ENCODE data around the gene PTPRA. TPM values are rescaled to one million over a fixed set of nuclear protein-coding genes. Genes with fewer than 3 reads are reported as not detected.

The PTPRA gene
- total and polyA plus RNA-seq, 9 of the 15 experiments (the other 6 are each of a cell fraction or from before 2014, with no cell fraction given), result 3.4 to 80.5 (median 28.0) TPM

DNA sequence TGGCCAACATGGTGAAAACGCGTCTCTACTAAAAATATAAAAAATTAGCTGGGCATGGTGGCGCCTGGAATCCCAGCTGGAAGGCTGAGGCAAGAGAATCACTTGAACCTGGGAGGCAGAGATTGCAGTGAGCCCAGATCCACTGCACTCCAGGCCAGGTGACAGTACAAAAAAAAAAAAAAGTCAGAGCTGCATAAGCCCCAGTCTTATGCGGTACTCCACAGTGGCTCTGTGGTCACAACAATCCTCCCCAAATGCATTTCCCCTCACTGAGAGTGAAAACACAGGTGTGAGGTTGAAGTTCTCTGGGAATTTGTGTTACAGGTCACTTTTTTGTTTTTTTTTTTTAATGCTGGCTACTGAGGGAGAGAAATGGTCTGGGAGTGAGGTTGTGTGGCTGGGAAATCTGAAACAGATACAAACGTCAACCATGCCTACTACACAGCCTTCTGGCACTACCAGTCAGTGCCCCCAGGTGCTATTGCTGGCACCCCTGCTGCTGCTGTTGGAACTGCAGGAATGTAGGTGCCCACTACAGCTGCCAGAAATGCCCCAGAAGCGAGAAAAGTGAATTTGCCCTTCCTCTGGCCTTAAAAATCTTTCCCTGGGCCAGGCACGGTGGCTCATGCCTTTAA is 178.2 kb downstream of the PTPRA start (continued):
- TF ChIP-seq YY1 (IDR thresholded peaks at IDR 0.05; ENCODE audit: borderline replicate concordance in 1 of 3, control insufficient read depth in 1 of 3, extremely low read depth in 1 of 3, insufficient read depth in 3 of 3, insufficient read length in 1 of 3, insufficient replicate concordance in 2 of 3, low read depth in 1 of 3, low read length in 2 of 3) (no peak), ZC3H11A (IDR thresholded peaks at IDR 0.05; ENCODE audit: low read depth, low read length) (no peak), FOS (IDR thresholded peaks at IDR 0.05; ENCODE audit: extremely low read depth, insufficient read length) (no peak), ARID2 (IDR thresholded peaks at IDR 0.05) (no peak)
- TF ChIP-seq, protein P1, sequence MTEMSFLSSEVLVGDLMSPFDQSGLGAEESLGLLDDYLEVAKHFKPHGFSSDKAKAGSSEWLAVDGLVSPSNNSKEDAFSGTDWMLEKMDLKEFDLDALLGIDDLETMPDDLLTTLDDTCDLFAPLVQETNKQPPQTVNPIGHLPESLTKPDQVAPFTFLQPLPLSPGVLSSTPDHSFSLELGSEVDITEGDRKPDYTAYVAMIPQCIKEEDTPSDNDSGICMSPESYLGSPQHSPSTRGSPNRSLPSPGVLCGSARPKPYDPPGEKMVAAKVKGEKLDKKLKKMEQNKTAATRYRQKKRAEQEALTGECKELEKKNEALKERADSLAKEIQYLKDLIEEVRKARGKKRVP (CRISPR knock-in tag; IDR thresholded peaks at IDR 0.05), result no peak

DNA sequence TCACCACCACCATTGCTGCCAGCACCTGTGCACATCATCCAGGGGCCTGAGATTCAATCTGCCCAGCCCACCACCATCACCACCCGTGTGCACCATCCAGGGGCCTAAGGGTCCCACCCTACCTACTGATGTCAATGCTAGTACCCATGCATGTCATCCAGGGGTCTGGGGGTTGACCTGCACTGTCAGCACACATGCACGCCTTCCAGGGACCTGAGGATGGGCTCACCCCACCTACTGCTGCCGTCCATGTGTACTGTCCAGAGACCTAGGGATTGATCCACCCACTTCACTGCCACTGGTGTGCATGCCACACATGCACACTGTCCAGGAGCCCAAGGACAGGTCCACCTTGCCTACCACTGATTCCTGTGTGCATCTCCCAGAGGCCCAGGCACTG is 186.2 kb downstream of the PTPRA start:
- Histone ChIP-seq H3K79me2 (ENCODE audit: control insufficient read depth, insufficient read depth, low read length) (no peaks in the 10 kb centered on the region), H3K9ac (ENCODE audit: insufficient read depth in 1 of 2, low read depth in 2 of 2, low read length in 2 of 2) (peak overlapping the region in 1 of 2 experiments; percentile 26; a peak in 1 of 4 replicates), H3K4me3 (no peak overlapping the region), H3K27me3 (ENCODE audit: control insufficient read depth in 2 of 2, insufficient read depth in 2 of 2, low read length in 2 of 2) (no peaks in the 10 kb centered on the region), H3K9me1 (ENCODE audit: control insufficient read depth, insufficient read depth, low read length) (no peaks in the 10 kb centered on the region), H3K27ac (ENCODE audit: extremely low read depth, low read depth, low read length) (no peak overlapping the region), H3K4me1 (replicated peaks in 1 of 2; ENCODE audit: control insufficient read depth in 2 of 2, insufficient read depth in 2 of 2, low read length in 2 of 2) (no peaks in the 10 kb centered on the region), H4K20me1 (replicated peaks; ENCODE audit: control insufficient read depth, insufficient read depth, low read length) (no peaks in the 10 kb centered on the region), H2AFZ (ENCODE audit: low read depth, low read length) (no peak overlapping the region), H3K4me2 (ENCODE audit: insufficient read depth, low read length) (no peak overlapping the region), H3K36me3 (ENCODE audit: control insufficient read depth, insufficient read depth, low read length) (no peaks in the 10 kb centered on the region), H3K9me3 (replicated peaks; ENCODE audit: control insufficient read depth, insufficient read depth, low read depth, low read length) (no peaks in the 10 kb centered on the region)
- DNase-seq (ENCODE audit: extremely low read depth in 1 of 4, low spot score in 3 of 4), result no peak
- ChIA-PET POLR2A (no interaction called here), CTCF (ENCODE audit: low intra/inter-chr PET ratio) (no interaction called here)
- BruUV-seq (replicated peaks), result no TSS peak
- no peak for ATAC-seq
- intact Hi-C loops (cut with micrococcal nuclease) (loop anchor here (10.0 kb wide), 1 partner anchor 215 kb away; no protein-coding TSS in a partner anchor), in situ Hi-C loops (cut with MboI) (no loop called here)
- WGBS (ENCODE audit: insufficient coverage, low coverage, missing lambda C conversion rate), result 19% methylated on average over 3 of the region's 3 CpGs
- FAIRE-seq, result no peak
- TF ChIP-seq ZNF76 (CRISPR knock-in tag; IDR thresholded peaks at IDR 0.05; ENCODE audit: borderline replicate concordance), result no peak
- TF ChIP-seq DMBX1 (CRISPR knock-in tag; IDR thresholded peaks at IDR 0.05; ENCODE audit: borderline replicate concordance), result no peak
- TF ChIP-seq, protein P2, sequence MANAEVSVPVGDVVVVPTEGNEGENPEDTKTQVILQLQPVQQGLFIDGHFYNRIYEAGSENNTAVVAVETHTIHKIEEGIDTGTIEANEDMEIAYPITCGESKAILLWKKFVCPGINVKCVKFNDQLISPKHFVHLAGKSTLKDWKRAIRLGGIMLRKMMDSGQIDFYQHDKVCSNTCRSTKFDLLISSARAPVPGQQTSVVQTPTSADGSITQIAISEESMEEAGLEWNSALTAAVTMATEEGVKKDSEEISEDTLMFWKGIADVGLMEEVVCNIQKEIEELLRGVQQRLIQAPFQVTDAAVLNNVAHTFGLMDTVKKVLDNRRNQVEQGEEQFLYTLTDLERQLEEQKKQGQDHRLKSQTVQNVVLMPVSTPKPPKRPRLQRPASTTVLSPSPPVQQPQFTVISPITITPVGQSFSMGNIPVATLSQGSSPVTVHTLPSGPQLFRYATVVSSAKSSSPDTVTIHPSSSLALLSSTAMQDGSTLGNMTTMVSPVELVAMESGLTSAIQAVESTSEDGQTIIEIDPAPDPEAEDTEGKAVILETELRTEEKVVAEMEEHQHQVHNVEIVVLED (CRISPR knock-in tag; IDR thresholded peaks at IDR 0.05), result no peak
- TF ChIP-seq TFAM (CRISPR knock-in tag; conservative IDR thresholded peaks at IDR 0.05), result no peak
- TF ChIP-seq, protein P3, sequence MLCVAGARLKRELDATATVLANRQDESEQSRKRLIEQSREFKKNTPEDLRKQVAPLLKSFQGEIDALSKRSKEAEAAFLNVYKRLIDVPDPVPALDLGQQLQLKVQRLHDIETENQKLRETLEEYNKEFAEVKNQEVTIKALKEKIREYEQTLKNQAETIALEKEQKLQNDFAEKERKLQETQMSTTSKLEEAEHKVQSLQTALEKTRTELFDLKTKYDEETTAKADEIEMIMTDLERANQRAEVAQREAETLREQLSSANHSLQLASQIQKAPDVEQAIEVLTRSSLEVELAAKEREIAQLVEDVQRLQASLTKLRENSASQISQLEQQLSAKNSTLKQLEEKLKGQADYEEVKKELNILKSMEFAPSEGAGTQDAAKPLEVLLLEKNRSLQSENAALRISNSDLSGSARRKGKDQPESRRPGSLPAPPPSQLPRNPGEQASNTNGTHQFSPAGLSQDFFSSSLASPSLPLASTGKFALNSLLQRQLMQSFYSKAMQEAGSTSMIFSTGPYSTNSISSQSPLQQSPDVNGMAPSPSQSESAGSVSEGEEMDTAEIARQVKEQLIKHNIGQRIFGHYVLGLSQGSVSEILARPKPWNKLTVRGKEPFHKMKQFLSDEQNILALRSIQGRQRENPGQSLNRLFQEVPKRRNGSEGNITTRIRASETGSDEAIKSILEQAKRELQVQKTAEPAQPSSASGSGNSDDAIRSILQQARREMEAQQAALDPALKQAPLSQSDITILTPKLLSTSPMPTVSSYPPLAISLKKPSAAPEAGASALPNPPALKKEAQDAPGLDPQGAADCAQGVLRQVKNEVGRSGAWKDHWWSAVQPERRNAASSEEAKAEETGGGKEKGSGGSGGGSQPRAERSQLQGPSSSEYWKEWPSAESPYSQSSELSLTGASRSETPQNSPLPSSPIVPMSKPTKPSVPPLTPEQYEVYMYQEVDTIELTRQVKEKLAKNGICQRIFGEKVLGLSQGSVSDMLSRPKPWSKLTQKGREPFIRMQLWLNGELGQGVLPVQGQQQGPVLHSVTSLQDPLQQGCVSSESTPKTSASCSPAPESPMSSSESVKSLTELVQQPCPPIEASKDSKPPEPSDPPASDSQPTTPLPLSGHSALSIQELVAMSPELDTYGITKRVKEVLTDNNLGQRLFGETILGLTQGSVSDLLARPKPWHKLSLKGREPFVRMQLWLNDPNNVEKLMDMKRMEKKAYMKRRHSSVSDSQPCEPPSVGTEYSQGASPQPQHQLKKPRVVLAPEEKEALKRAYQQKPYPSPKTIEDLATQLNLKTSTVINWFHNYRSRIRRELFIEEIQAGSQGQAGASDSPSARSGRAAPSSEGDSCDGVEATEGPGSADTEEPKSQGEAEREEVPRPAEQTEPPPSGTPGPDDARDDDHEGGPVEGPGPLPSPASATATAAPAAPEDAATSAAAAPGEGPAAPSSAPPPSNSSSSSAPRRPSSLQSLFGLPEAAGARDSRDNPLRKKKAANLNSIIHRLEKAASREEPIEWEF (CRISPR knock-in tag; IDR thresholded peaks at IDR 0.05), result no peak

Data from K562 (cell line).